HCT116 (cell line): Measurements from ENCODE around the gene KRT14.

ENCODE experiments used
- CBX3 ChIP-seq: IDR thresholded peaks from 2 replicates; pipeline ENCODE4 v1.6.1; 2012; ENCODE audit warnings: low read depth
- CTCF ChIP-seq, 3 experiments: fragments of 200-600 bp in 1 of 3; sonication (generic) in 1 of 3; IDR thresholded peaks in 2 of 3; conservative IDR thresholded peaks in 1 of 3; 2 replicates each; pipeline ENCODE4 v1.5.1; 2012 to 2017; ENCODE audit warnings: low read depth in 2 of 3, low read length in 2 of 3, antibody characterized with exemption in 1 of 3, borderline replicate concordance in 1 of 3, control low read depth in 1 of 3, mild to moderate bottlenecking in 1 of 3, mixed read lengths in 1 of 3, mixed run types in 1 of 3, moderate library complexity in 1 of 3; ENCODE audit not compliant: insufficient read depth in 1 of 3
- POLR2A ChIP-seq: IDR thresholded peaks from 2 replicates; pipeline ENCODE4 v1.7.0; 2011; ENCODE audit warnings: borderline replicate concordance; ENCODE audit not compliant: insufficient read depth, insufficient read length; ENCODE audit errors: extremely low read depth
- POLR2AphosphoS5 ChIP-seq: IDR thresholded peaks from 2 replicates; pipeline ENCODE4 v1.6.1; 2011; ENCODE audit warnings: mild to moderate bottlenecking, low read depth, low read length, moderate library complexity
- SRF ChIP-seq: IDR thresholded peaks from 2 replicates; pipeline ENCODE4 v1.6.1; 2012; ENCODE audit warnings: low read depth
- YY1 ChIP-seq: IDR thresholded peaks from 2 replicates; pipeline ENCODE4 v1.6.1; 2011; ENCODE audit warnings: low read length, low read depth, moderate library complexity, mild to moderate bottlenecking; ENCODE audit not compliant: insufficient replicate concordance; ENCODE audit errors: extremely low read depth

- TF ChIP-seq CTCF (IDR thresholded peaks at IDR 0.05 in 2 of 3, conservative IDR thresholded peaks at IDR 0.05 in 1 of 3; ENCODE audit: borderline replicate concordance in 1 of 3, insufficient read depth in 1 of 3, low read depth in 2 of 3, low read length in 2 of 3) (peak in 1 of 3 experiments; percentile 7; a peak in 1 of 6 replicates), POLR2A (no peak), SRF (no peak), POLR2AphosphoS5 (no peak), YY1 (no peak), CBX3 (no peak)
Measured at GRCh38 chr17:41534899-41535546, 51.7 kb downstream of the KRT14 start.
